Hepatocyte (in vitro differentiated cells): ENCODE measurements around the gene ANKS1B.

Experiments
- CTCF ChIP-seq: fragments of 200-600 bp; sonication (generic); IDR thresholded peaks from 2 replicates; pipeline ENCODE4 v1.5.1; 2016; ENCODE audit warnings: antibody characterized with exemption, mild to moderate bottlenecking; ENCODE audit not compliant: poor library complexity
- EZH2phosphoT487 ChIP-seq: fragments of 200-600 bp; sonication (generic); IDR thresholded peaks from one replicate; pipeline ENCODE4 v1.6.1; 2018; ENCODE audit warnings: antibody characterized with exemption, mild to moderate bottlenecking, low read depth, moderate library complexity; ENCODE audit not compliant: unreplicated experiment, severe bottlenecking

DNA sequence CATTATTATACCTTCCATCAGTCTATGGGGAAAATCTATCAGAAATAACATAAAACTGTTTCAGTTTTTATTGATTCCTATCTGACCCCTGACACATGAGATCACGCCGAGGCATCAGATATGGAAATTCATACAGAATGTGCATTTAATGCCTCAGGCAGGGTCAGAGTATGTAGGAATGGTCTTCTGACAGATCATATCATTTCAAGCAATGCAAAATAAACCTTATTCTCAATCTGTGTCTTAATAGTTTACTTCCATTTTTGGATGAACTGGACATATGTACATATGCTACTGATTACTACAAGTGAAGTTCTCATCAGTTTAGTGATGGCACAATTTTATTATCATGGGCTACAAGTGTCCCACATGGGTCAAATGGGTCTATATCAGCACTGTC is 150.0 kb downstream of the ANKS1B start:
- TF ChIP-seq CTCF (no peak), EZH2phosphoT487 (no peak)
